Measurements from ENCODE around the gene NOL3. TPM values are rescaled to one million over a fixed set of nuclear protein-coding genes. Genes with fewer than 3 reads are reported as not detected.

Gene NOL3
- total and polyA plus RNA-seq, 2 donors (not counting 3 experiments of a cell fraction or from before 2014, with no cell fraction given) = 16.0 to 19.4 TPM

DNA sequence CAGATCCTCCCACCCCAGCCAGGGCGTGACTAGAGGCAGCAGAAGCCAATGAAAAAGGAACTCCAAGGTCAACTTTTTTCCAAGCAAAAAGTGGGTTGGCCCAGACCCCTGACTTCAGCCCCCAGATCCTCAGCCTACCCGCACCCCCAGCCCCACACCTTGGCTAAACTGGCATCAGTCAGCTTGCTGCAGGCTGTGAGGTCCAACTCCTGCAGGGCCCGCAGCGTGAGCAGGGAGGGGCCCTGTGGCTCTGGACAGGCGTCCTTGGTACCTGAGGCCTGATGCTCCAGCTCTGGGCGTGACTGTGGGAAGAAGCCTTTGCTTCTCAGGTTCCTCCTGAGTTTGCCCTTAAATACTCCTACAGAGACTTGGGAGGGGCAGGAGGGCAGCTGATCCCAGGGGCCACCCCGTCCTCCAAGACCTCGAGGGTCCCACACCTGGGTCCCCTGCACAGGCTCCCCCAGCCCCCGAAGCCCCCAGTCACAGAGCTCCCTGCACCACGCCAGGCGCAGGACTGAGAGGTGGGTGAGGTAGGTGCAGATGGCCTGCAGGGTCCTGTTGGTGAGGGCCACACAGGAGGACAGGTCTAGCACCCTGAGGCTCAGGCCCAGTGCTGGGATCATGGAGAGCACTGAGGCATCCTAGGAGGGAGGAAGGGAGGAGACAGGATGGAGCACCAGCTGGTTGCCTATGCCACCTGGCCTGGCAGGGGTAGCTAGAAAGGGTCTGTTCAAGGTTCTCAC lies 38.0 kb downstream of the NOL3 start:
- POLR2A ChIA-PET = no interaction called here
- Histone ChIP-seq H2AFZ (ENCODE audit: low read depth, low read length) (no peak overlapping the region), H3K4me3 (replicated peaks in 1 of 3; ENCODE audit: insufficient read depth in 1 of 3, low read depth in 1 of 3, low read length in 3 of 3) (no peak overlapping the region), H3K9me1 (replicated peaks; ENCODE audit: control insufficient read depth, extremely low read depth, insufficient read depth, low read length) (no peaks in the 10 kb centered on the region), H3K4me1 (ENCODE audit: control insufficient read depth, extremely low read depth, insufficient read depth, low read length) (peaks cover 5% of the 10 kb centered on the region), H3K36me3 (ENCODE audit: control insufficient read depth in 2 of 2, extremely low read depth in 1 of 2, insufficient read depth in 2 of 2, low read length in 2 of 2) (peaks cover 0 to 10% of the 10 kb centered on the region in 2 experiments), H3K4me2 (ENCODE audit: insufficient read depth, low read length) (no peak overlapping the region), H4K20me1 (replicated peaks; ENCODE audit: control insufficient read depth, extremely low read depth, insufficient read depth, low read length) (no peaks in the 10 kb centered on the region), H3K27me3 (ENCODE audit: control insufficient read depth in 2 of 2, insufficient read depth in 2 of 2, low read length in 2 of 2) (no peaks in the 10 kb centered on the region), H3K9me3 (replicated peaks; ENCODE audit: control insufficient read depth, insufficient read depth, low read length) (no peaks in the 10 kb centered on the region), H3K27ac (ENCODE audit: insufficient read depth, low read depth, low read length) (no peak overlapping the region), H3K9ac (replicated peaks; ENCODE audit: extremely low read depth, insufficient read depth, low read length) (no peak overlapping the region), H3K79me2 (ENCODE audit: control insufficient read depth, insufficient read depth, low read length) (no peaks in the 10 kb centered on the region)
- CTCF ChIA-PET = interaction anchor here (0.8 to 1.9 kb wide), 4 partner anchors 9 to 53 kb away, joined by 3 to 10 read pairs (median 3); partner anchors contain the start of gene ELMO3
- dilution Hi-C loops (cut with MboI; ENCODE audit: extremely low pct_ligation_motif_present, low sequenced_read_pairs) (no loop called here), intact Hi-C loops (cut with micrococcal nuclease) (no loop called here)
- BruUV-seq (replicated peaks) = no TSS peak
- FAIRE-seq = no peak
- no peak for DNase-seq (ENCODE audit: low read depth, low spot score)
- TF ChIP-seq, protein P1, sequence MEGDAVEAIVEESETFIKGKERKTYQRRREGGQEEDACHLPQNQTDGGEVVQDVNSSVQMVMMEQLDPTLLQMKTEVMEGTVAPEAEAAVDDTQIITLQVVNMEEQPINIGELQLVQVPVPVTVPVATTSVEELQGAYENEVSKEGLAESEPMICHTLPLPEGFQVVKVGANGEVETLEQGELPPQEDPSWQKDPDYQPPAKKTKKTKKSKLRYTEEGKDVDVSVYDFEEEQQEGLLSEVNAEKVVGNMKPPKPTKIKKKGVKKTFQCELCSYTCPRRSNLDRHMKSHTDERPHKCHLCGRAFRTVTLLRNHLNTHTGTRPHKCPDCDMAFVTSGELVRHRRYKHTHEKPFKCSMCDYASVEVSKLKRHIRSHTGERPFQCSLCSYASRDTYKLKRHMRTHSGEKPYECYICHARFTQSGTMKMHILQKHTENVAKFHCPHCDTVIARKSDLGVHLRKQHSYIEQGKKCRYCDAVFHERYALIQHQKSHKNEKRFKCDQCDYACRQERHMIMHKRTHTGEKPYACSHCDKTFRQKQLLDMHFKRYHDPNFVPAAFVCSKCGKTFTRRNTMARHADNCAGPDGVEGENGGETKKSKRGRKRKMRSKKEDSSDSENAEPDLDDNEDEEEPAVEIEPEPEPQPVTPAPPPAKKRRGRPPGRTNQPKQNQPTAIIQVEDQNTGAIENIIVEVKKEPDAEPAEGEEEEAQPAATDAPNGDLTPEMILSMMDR (IDR thresholded peaks at IDR 0.05; ENCODE audit: extremely low read depth in 1 of 2, insufficient read depth in 1 of 2, low read depth in 1 of 2, low read length in 2 of 2) = no peak
- TF ChIP-seq JUN (IDR thresholded peaks at IDR 0.05; ENCODE audit: borderline replicate concordance, insufficient read depth, insufficient read length, low read depth) (no peak), POLR2AphosphoS5 (IDR thresholded peaks at IDR 0.05; ENCODE audit: insufficient read depth, low read depth, low read length) (no peak), FOS (IDR thresholded peaks at IDR 0.05; ENCODE audit: borderline replicate concordance, insufficient read depth, low read length) (no peak), MYC (IDR thresholded peaks at IDR 0.05; ENCODE audit: low read depth, low read length) (no peak), MAX (IDR thresholded peaks at IDR 0.05; ENCODE audit: insufficient read depth, insufficient read length) (no peak), POLR2A (IDR thresholded peaks at IDR 0.05; ENCODE audit: low read depth, low read length) (no peak), EZH2 (IDR thresholded peaks at IDR 0.05; ENCODE audit: borderline replicate concordance, low read depth, low read length, severe bottlenecking) (no peak)
